CD4-positive, alpha-beta T cell (primary cell): ENCODE results near the gene OVOL3. TPM values are rescaled to one million over a fixed set of nuclear protein-coding genes. Genes with fewer than 3 reads are reported as not detected.
"Not testable (repeated sequence)": the region's sequence is repeated elsewhere in the genome, so short reads cannot be mapped to it uniquely, and the experiment has no call there.

Source experiments
- ATAC-seq: fragments of 200-7000 bp; cut with Tn5 transposase; one replicate; pipeline ENCODE4 v1.10.0; 2022; ENCODE audit warnings: mild to moderate bottlenecking; ENCODE audit not compliant: poor library complexity
- CTCF ChIA-PET: fragments of 350-600 bp; sonication (Branson Sonifier 250); formaldehyde crosslinking; loops from one replicate; lab custom pipeline; 2021; ENCODE audit warnings: antibody characterized with exemption, inconsistent platforms; lab: Charles Lee
- POLR2A ChIA-PET: fragments of 350-600 bp; sonication (Branson Sonifier 250); formaldehyde crosslinking; loops from one replicate; lab custom pipeline; 2021; ENCODE audit warnings: antibody characterized with exemption, inconsistent platforms; lab: Charles Lee
- DNase-seq, 14 experiments: peaks; one replicate each; pipeline ENCODE4 v3.0.0-alpha.2; 2013 to 2020; ENCODE audit warnings: mixed read lengths in 2 of 14
- H3K27ac ChIP-seq, 2 donors: one replicate each; pipeline versions ENCODE4 v1.5.1 to v1.7.0; 2013; ENCODE audit warnings: low read length in 2 of 2, low read depth in 1 of 2, mild to moderate bottlenecking in 1 of 2
- H3K27me3 ChIP-seq, 2 experiments: 1 replicate in 1 of 2; 2 replicates in 1 of 2; pipeline versions ENCODE4 v1.6.1 to v1.7.0; 2013; ENCODE audit warnings: low read length in 2 of 2, control low read depth in 1 of 2, mild to moderate bottlenecking in 1 of 2, moderate library complexity in 1 of 2; ENCODE audit not compliant: insufficient read depth in 2 of 2, control insufficient read depth in 1 of 2
- H3K36me3 ChIP-seq: one replicate; pipeline ENCODE4 v1.6.1; 2013; ENCODE audit warnings: low read length, control low read depth; ENCODE audit not compliant: insufficient read depth
- H3K4me1 ChIP-seq: one replicate; pipeline ENCODE4 v1.6.1; 2013; ENCODE audit warnings: low read length, control low read depth; ENCODE audit not compliant: insufficient read depth
- H3K4me3 ChIP-seq: one replicate; pipeline ENCODE4 v1.5.1; 2013; ENCODE audit warnings: mild to moderate bottlenecking, low read length, moderate library complexity
- H3K9me3 ChIP-seq, 2 experiments: 1 replicate in 1 of 2; 2 replicates in 1 of 2; pipeline versions ENCODE4 v1.6.1 to v1.7.0; 2013; ENCODE audit warnings: low read length in 2 of 2, mild to moderate bottlenecking in 2 of 2, control low read depth in 1 of 2, moderate library complexity in 1 of 2; ENCODE audit not compliant: control insufficient read depth in 1 of 2, insufficient read depth in 1 of 2
- H3K27ac Mint-ChIP-seq: one replicate; pipeline ENCODE4 v1.8.0; 2020; ENCODE audit warnings: mixed read lengths
- H3K27me3 Mint-ChIP-seq: one replicate; pipeline ENCODE4 v1.8.0; 2021; ENCODE audit warnings: mixed read lengths
- H3K36me3 Mint-ChIP-seq: one replicate; pipeline ENCODE4 v1.8.0; 2021; ENCODE audit warnings: low read depth, mixed read lengths
- H3K4me1 Mint-ChIP-seq: one replicate; pipeline ENCODE4 v1.8.0; 2021; ENCODE audit warnings: low read depth, mixed read lengths
- H3K4me3 Mint-ChIP-seq: one replicate; pipeline ENCODE4 v1.8.0; 2020; ENCODE audit warnings: mild to moderate bottlenecking, mixed read lengths
- H3K9me3 Mint-ChIP-seq: one replicate; pipeline ENCODE4 v1.8.0; 2020; ENCODE audit warnings: mixed read lengths
- intact Hi-C, 2 experiments: fragments of 100-400 bp; cut with DNase I in 1 of 2; cut with micrococcal nuclease in 1 of 2; formaldehyde crosslinking; loops; one replicate each; pipeline versions ENCODE4 v1.15.1 to v1.9.0; 2023 to 2025; cut with DNase I, micrococcal nuclease
- total RNA-seq, 174 experiments: library from RNA in 2 of 174; stranded (reverse) in 2 of 174; gene quantifications; one replicate each; pipeline ENCODE4 v1.2.3 and lab custom pipeline; 2021 to 2026
- TF ChIP-seq, protein P1 (sequence below): fragments of 200-600 bp; IDR thresholded peaks from one replicate; pipeline ENCODE4 v1.8.0; 2022; ENCODE audit warnings: antibody characterized with exemption, mild to moderate bottlenecking

Gene OVOL3
- total RNA-seq, 2 experiments from 2014 or later, result not detected

DNA sequence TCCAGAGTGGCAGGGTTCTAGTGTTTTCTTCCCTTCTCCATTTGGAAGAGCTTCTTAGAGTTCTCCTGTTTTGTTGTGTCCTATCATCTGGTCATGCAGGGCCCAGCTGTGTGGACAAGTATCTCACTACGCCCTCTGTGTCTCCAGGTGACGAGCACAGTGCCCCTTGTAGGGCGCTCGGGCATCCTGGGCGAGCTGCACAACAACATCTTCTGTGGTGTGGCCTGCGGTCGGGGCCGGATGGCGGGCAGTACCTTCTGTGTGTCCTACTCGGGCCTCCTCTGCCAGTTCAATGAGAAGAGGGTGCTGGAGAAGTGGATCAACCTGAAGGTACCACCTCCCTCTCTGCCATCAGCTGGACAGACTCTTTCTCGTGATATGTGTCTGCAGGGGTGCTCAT is 43.3 kb upstream of the OVOL3 start:
- Mint-ChIP-seq H3K36me3 (no peaks in the 10 kb centered on the region), H3K4me1 (no peaks in the 10 kb centered on the region), H3K4me3 (no peak overlapping the region), H3K27me3 (no peaks in the 10 kb centered on the region), H3K9me3 (no peaks in the 10 kb centered on the region), H3K27ac (no peak overlapping the region)
- no peak overlapping the region for H3K27ac ChIP-seq
- ATAC-seq, result no peak
- H3K9me3 ChIP-seq, result no peaks in the 10 kb centered on the region
- ChIA-PET POLR2A (no interaction called here), CTCF (no interaction called here)
- DNase-seq, result no peak
- H3K4me3 ChIP-seq, result no peak overlapping the region
- no peaks in the 10 kb centered on the region for H3K27me3 ChIP-seq
- no peaks in the 10 kb centered on the region for H3K4me1 ChIP-seq
- TF ChIP-seq, protein P1, sequence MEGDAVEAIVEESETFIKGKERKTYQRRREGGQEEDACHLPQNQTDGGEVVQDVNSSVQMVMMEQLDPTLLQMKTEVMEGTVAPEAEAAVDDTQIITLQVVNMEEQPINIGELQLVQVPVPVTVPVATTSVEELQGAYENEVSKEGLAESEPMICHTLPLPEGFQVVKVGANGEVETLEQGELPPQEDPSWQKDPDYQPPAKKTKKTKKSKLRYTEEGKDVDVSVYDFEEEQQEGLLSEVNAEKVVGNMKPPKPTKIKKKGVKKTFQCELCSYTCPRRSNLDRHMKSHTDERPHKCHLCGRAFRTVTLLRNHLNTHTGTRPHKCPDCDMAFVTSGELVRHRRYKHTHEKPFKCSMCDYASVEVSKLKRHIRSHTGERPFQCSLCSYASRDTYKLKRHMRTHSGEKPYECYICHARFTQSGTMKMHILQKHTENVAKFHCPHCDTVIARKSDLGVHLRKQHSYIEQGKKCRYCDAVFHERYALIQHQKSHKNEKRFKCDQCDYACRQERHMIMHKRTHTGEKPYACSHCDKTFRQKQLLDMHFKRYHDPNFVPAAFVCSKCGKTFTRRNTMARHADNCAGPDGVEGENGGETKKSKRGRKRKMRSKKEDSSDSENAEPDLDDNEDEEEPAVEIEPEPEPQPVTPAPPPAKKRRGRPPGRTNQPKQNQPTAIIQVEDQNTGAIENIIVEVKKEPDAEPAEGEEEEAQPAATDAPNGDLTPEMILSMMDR, result no peak
- intact Hi-C loops, result no loop called here
- H3K36me3 ChIP-seq, result peaks cover 3% of the 10 kb centered on the region

DNA sequence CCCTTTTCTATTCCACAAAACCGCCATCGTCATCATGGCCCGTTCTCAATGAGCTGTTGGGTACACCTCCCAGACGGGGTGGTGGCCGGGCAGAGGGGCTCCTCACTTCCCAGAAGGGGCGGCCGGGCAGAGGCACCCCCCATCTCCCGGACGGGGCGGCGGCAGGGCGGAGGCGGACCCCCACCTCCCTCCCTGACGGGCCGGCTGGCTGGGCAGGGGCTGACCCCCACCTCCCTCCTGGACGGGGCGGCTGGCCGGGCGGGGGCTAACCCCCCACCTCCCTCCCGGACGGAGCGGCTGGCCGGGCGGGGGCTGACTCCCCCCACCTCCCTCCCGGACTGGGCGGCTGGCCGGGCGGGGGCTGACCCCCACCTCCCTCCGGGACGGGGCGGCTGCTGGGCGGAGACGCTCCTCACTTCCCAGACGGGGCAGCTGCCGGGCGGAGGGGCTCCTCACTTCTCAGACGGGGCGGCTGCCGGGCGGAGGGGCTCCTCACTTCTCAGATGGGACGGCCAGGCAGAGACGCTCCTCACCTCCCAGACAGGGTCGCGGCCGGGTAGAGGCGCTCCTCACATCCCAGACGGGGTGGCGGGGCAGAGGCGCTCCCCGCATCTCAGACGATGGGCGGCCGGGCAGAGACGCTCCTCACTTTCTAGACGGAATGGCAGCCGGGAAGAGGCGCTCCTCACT is 42.0 kb upstream of the OVOL3 start:
- H3K27me3 ChIP-seq, H3K27ac ChIP-seq, POLR2A ChIA-PET, H3K9me3 Mint-ChIP-seq, CTCF ChIA-PET, H3K36me3 ChIP-seq, DNase-seq, H3K4me1 Mint-ChIP-seq, H3K27ac Mint-ChIP-seq, H3K9me3 ChIP-seq, H3K4me1 ChIP-seq, H3K4me3 ChIP-seq, intact Hi-C loops, H3K4me3 Mint-ChIP-seq, ATAC-seq, H3K27me3 Mint-ChIP-seq, H3K36me3 Mint-ChIP-seq: not testable (repeated sequence)

DNA sequence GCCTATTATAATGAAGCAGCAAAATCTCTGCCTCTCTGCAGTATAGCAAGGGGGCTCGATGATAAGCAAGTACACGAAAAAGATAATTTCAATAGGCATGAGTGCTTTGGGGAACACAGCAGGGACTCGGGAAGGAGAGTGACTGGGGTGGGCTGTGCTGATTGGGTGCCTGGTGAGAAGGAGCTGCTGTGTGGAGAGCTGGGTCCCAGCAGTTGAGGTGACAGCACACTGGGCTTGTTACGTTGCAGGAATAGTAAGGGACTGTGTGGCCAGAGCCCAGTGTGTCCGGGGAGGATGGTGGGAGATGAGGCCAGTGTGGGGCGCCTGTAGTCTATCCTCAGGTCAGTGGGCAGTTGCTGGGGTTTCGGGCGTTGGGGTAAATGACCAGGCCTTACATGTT is 38.9 kb upstream of the OVOL3 start:
- Histone ChIP-seq H3K36me3 (peaks cover 3% of the 10 kb centered on the region), H3K27ac (no peak overlapping the region), H3K27me3 (no peaks in the 10 kb centered on the region), H3K4me1 (no peaks in the 10 kb centered on the region), H3K4me3 (no peak overlapping the region), H3K9me3 (no peaks in the 10 kb centered on the region)
- DNase-seq (no peak), ATAC-seq (no peak)
- ChIA-PET CTCF (no interaction called here), POLR2A (no interaction called here)
- H3K27me3 Mint-ChIP-seq, result no peaks in the 10 kb centered on the region
- H3K27ac Mint-ChIP-seq, result no peak overlapping the region
- TF ChIP-seq, protein P1, result no peak
- intact Hi-C loops, result no loop called here
- no peaks in the 10 kb centered on the region for H3K9me3 Mint-ChIP-seq
- H3K4me1 Mint-ChIP-seq, result no peaks in the 10 kb centered on the region
- no peaks in the 10 kb centered on the region for H3K36me3 Mint-ChIP-seq
- no peak overlapping the region for H3K4me3 Mint-ChIP-seq
